ENCODE results near the gene KBTBD12.

- TF ChIP-seq CTCF (IDR thresholded peaks at IDR 0.05; ENCODE audit: low read depth, low read length, missing input control) (no peak), YY1 (IDR thresholded peaks at IDR 0.05) (no peak), SP1 (IDR thresholded peaks at IDR 0.05) (no peak), EGR1 (IDR thresholded peaks at IDR 0.05; ENCODE audit: low read depth in 2 of 2) (no peak), RAD21 (IDR thresholded peaks at IDR 0.05) (no peak), TAF1 (conservative IDR thresholded peaks at IDR 0.05) (no peak), MAX (IDR thresholded peaks at IDR 0.05) (no peak), HNF4G (IDR thresholded peaks at IDR 0.05) (no peak), FOXA1 (IDR thresholded peaks at IDR 0.05) (no peak), ATF3 (IDR thresholded peaks at IDR 0.05) (no peak), REST (IDR thresholded peaks at IDR 0.05) (no peak), NR2F2 (IDR thresholded peaks at IDR 0.05) (no peak), HNF4A (conservative IDR thresholded peaks at IDR 0.05) (no peak)
Observed at GRCh38 chr3:127994011-127994410, 79.0 kb downstream of the KBTBD12 start.

Measured in liver (tissue), 3 donors.